IPS-18c (cell line): ENCODE results near the gene GOLGA6C.
"Not testable (repeated sequence)": the region's sequence is repeated elsewhere in the genome, so short reads cannot be mapped to it uniquely, and the experiment has no call there.

Experiments
- H3K4me3 ChIP-seq: 2 replicates; pipeline ENCODE4 v1.7.0; 2013; ENCODE audit warnings: low read depth, mild to moderate bottlenecking, low read length, moderate library complexity; ENCODE audit not compliant: insufficient read depth
- H3K9me3 ChIP-seq: one replicate; pipeline ENCODE4 v1.6.1; 2013; ENCODE audit warnings: mild to moderate bottlenecking, low read length, moderate library complexity; ENCODE audit not compliant: control insufficient read depth, insufficient read depth

The GOLGA6C gene

DNA sequence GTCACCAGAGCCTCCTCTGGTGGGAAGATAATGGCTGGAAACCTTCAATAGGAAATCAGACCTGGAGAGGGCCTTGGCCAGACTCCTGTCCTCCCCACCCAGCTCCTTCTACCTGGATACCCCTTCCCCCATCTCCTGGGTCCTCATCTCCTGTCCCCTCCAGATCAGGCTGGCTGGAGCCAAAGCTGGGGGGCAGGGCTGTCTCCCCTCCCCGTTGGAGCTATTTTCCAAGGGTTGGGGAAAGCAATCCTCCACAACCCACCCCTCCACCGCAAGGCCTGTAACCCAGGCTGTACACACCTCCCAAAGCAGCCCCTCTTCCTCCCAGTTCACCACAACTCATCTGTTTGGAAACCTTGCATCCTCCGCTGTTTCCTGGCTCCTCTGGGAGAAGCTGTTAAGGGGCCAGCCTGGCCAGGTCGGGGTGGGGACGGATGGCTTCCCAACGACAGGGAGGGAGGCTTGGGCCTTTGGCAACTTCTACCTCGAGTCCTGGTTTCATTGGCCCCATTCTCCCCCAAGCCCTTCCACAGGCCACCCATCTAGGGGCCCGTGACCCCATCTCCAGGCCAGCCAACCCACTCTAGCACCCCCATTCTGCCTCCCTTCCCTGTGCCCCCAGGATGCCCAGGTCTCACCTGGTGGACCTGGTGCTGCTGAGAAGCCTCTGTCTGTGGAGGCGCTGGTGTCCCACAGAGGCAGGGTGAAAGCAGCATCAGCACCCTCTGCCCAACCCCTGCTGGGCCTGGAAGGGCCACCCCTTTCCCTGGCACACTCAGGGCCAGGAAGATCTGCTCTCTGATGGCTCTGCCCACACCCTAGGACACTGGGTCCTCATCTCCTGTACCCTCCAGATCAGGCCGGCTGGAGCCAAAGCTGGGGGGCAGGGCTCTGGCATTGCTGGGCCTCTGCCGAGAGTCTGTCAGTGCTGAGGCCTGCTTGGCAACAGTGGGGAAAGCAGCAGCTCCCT, 22.1 kb upstream of the GOLGA6C start:
- no peak overlapping the region for H3K4me3 ChIP-seq
- peaks cover 2% of the 10 kb centered on the region for H3K9me3 ChIP-seq

DNA sequence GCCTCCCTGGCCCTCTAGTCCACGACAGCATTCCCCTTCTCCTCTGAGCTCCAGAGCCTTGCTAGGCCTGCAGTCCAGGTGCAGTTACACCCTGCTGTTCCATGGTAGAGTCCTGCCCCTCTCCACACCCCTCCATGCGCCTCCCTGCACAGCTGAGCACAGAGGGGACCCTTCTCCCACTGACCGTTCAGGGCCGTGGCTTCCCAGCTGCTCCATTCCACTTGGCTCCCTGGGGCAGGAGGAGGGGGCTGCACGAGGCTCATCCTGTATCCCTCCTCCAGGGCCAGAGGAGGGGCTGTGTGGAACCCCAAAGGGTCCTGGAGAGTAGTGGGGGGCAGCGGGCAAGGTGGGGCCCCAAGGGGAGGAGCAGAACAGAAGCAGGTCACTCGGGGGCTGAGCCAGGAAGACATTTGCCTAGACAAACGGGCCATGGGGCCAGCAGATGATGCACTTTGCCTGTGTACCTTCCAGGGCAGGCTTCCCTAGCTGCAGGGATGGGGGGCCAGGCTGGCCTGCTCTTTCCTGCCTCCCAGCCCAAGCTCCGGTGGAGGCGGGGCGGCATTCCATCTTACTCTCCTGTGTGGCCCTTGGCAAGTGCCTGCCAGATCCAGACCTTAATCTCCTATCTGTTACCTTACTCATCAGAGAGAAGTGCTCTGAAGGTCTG, 20.7 kb upstream of the GOLGA6C start:
- no peak overlapping the region; the same call in 1 of the 2 replicates for H3K4me3 ChIP-seq

DNA sequence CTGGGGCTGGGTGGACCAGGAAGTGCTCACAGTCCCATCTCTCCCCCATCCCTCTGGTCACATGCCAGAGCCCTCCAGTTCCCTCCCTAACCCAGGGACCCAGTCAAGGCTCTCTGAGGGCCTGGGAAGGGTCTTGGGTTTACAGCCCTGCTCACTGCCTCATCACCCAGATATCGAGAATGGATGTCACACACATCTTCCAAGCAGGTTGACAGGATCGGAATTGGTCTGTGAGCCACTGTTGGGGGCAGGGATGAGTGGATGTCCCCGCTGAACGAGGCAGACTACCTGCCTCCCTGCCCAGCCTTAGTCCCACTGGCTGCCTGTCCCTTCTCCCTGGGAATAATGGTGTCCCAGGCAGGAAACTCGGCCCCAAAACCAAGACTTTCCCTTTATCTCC, 20.0 kb upstream of the GOLGA6C start:
- Histone ChIP-seq H3K9me3 (peaks cover 2% of the 10 kb centered on the region), H3K4me3 (no peak overlapping the region)

More for the DNA sequence above, 20.7 kb upstream of the GOLGA6C start:
- H3K9me3 ChIP-seq = peaks cover 2% of the 10 kb centered on the region

DNA sequence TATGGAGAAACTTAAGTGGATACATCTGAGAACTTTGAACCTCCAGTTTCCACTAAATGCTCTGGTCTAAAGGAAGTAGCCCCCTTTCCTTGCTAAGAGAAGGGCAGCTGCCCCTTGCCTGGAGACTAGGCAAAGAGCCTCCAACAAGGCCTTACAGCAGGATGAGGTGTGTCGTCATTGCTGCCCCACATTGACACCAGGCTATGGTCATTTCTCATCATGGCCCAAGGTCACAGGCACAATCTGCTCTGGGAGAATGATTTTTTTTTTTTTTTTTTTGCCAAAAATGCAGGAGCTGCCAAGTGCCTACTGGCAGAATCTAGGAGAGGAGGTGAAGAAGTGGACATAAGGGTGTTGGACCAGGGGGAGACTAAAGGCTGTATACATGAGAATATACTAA, 12.4 kb upstream of the GOLGA6C start:
- not testable (repeated sequence) for H3K4me3 ChIP-seq, H3K9me3 ChIP-seq

DNA sequence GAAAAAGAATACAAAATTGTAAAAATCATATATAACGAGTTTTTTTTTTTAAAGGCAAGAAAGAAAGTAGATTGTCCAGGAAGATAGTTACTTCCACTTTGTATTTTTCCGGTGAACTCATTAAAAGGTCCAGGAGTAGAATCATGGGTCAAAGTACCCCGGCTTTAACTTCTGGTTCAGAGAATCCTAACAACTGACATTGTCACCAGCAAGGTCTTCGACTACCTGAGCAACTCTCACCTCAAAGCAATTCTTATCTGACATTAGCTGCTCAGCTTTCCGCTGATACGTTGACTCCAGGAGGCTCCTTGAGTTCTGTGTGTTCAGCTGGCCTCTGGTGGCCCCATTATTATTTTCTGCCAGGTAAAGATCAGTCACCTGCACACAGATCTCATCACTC, 9.1 kb upstream of the GOLGA6C start:
- not testable (repeated sequence) for H3K9me3 ChIP-seq, H3K4me3 ChIP-seq

DNA sequence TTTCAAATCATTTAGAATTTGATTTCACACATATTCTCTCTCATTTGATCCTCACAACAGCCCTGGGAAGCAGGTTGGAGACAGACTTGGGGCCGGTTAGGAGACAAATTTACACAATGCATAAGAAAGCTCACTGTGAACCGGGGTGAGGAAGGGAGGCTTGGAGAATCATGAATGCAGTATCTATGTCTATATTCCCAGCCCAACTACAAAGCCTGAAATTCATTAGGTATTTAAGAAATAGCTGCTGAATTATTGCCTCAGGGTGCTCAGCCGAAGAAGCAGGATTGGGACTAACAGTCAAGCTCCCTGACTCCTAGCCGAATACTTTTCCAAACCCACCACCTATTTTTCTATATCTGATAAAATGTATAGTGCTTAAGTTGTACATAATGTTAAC, 8.4 kb upstream of the GOLGA6C start:
- no peaks in the 10 kb centered on the region for H3K9me3 ChIP-seq
- no peak overlapping the region for H3K4me3 ChIP-seq

DNA sequence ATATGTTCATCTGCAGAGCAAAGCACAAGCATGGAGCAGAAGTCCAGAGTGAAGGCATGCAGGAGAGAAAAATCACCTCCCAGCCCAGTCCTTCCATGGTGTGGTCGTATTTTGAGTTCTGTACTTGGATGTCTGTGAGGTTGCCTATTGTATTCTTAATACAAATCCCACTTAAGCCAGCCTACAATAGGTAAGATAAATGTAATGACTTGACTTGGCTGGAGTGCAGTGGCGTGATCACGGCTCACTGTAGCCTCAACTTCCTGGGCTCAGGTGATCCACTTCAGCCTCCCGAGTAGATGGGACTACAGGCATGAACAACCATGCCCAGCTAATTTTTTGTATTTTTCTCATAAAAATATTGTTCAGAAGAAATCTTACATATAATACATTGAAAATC, 6.8 kb upstream of the GOLGA6C start:
- H3K9me3 ChIP-seq, H3K4me3 ChIP-seq: not testable (repeated sequence)

DNA sequence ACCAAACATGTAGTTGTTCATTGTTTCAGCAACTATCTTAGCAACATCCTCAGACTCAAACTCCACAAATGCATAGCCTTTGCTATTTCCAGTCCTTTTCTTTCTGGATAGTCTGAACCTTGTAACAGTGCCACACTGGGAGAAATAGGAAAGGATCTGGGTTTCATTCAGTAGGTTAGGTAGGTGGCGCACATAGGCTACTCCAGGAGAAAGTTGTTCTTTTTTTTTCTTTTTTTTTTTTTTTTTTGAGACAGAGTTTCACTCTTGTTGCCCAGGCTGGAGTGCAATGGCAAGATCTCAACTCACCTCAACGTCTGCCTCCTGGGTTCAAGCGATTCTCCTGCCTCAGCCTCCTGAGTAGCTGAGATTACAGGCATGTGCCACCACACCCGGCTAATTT, 5.8 kb upstream of the GOLGA6C start:
- not testable (repeated sequence) for H3K9me3 ChIP-seq, H3K4me3 ChIP-seq

DNA sequence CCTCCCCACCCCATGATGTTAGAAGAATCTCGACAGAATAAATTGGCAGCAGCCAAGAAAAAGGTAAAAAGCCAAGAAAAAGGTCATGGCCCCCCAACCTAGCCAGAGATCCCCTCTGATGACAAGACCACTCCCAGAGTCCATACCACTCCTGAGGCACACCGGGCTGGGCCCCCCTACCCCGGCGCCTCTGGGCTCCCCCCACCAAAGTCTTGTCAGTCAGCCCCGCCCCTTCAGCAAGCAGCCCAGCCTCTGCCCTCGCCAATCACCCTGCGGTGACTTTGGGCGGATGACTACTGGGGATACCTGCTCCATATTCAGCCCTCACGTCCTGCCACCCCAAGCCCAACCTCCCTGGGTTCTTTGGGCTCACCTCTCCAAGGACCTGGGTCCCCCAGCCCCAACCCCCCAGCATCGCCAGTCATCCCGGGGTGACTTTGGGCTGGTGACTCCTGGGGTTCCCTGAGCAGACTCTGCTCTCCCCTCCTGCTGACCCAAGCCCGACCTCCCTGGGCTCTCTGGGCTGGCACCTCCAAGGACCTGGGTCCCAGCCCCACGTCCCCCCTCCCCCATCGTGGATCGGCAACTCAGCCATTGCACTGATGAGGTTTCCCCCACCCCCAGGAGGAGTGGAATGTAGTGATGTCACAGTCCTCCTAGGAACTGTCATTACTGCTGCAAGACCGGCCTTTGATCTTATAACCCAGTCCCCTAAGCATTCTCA, 648 bp downstream of the GOLGA6C start:
- not testable (repeated sequence) for H3K4me3 ChIP-seq, H3K9me3 ChIP-seq

DNA sequence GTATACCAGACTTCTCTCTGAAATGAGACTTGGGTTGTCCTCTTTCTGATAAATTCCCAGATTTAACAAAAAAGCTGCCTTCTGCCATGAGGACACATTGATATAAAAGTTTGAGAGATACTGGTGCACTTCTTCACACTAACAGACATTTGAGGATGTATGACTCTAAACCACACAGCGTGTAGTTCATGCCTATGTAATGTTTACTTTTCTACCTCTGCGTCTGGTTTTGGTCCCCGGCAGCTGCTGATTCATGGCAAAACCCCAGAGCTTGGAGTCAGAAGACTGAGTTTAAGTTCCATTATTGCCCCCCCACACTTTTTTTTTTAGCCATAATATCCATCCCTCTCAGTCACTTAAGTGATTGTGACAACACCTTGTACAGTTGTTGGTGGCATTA, 1.7 kb downstream of the GOLGA6C start:
- not testable (repeated sequence) for H3K9me3 ChIP-seq, H3K4me3 ChIP-seq

DNA sequence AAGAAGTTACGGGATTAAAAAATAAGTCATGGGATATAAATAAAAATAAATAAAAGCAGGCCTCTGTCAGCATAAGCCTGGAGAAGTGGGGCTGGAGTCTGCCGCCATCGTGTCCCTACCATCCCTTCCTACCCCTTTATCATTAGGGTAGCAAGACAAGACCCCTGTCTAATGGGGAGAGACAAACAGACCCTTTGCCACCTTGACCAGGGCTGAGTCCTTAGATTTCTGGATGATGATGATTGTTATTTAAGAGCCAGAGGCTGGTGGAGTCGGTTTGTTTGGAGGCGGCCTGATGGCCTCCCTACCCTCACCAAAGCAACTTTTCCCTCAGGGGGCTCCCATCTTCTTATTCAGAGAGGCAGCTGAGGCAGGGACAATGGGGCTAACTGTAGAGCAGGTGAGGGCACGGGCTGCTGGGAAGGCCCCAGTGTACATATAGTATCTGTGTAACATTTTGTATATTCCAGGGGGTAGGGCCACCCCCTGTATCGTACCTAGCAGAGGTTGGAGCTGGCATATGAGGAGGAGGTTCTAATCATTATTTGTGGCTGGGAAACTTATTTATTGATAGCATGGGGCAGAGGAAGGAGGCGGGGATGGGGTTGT, 15.7 kb downstream of the GOLGA6C start:
- not testable (repeated sequence) for H3K9me3 ChIP-seq, H3K4me3 ChIP-seq

DNA sequence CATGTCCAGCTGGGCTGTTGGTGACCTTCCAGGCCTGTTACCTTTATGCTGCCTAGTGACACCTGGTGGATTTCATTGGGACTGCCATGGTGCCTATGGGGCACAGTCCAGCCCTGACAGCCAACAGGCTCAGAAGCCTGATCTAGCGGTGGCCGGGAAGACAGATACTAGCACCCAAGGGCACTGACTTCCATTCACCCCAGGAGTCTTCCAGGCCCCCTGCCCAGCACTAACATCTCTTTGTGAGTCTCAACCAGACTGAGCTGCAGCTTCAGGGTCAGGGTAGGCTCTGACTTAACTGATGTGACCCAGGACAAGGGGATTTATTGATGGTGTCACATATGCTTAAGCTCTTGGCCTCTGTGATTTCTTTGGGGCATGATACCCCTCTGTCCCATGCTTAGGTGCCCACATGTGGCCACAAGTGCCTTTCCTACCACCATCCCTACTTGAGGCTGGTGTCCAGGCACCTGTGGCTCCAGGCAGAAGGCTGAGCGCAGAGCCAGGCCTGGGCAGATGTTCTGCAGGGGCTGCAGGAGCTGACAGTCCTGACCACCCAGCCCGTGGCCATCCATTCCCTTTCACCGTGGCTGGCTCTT, 16.5 kb downstream of the GOLGA6C start:
- not testable (repeated sequence) for H3K4me3 ChIP-seq, H3K9me3 ChIP-seq

DNA sequence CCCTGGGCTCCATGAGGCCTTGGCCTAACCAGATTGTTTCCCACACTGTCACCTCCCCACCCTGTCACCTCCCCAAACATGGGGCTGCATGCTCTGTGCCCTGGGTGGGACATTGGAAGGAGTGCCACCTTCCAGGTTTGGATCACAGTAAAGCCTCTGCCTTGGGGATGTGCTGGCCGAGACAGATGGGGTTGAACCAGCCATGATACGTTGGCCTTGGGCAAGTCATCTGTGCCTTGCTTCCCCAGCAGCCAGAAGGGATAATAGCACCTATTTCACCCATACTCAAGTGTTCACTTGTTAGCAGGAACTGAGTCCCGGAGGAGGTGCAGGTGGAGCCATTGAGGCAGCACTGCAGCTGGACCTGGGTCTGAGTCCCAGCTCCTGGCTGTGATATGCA, 17.5 kb downstream of the GOLGA6C start:
- H3K9me3 ChIP-seq, H3K4me3 ChIP-seq: not testable (repeated sequence)

DNA sequence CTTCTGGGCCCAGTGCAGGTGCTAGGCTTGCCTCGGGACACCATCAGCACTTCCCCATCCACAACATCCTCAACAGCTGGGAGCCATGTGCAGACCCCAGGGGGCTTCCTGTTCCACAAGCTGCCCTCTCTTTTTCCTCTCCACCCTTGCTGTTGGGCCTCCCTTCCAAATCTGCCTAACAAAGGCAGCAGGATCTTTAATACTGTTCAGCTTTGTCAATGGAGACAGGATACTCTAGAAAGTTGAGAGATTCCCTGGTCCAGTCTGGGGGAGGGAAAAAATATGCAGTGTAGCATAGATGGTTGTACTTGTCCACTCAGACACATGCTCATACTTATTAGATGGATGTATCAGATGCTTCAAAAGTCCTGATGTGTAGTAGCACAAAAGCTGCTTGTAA, 20.4 kb downstream of the GOLGA6C start:
- H3K9me3 ChIP-seq, H3K4me3 ChIP-seq: not testable (repeated sequence)

DNA sequence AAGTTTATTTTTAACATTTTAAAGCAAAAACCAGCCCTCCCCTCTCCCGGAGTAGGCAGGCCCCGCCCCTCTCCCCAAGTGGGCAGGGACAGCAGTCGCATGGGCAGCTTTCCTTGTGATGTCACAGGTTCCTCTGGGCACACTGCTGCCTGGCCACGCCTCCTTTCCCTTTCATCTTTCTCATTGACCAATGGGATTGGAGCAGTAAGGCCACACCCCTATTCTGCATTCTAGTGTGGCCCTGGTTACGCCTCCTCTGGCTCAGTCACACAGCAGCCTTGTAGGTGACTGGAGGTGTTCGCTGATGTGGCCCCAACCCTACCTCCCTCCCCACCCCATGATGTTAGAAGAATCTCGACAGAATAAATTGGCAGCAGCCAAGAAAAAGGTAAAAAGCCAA, 24.4 kb downstream of the GOLGA6C start, which contains the start of gene GOLGA6D:
Gene GOLGA6D, plus strand, starts transcription at position 264 of the 400 bp plus-strand sequence. Its CDS starts 41 bp downstream, at position 305.
- H3K4me3 ChIP-seq = not testable (repeated sequence)

DNA sequence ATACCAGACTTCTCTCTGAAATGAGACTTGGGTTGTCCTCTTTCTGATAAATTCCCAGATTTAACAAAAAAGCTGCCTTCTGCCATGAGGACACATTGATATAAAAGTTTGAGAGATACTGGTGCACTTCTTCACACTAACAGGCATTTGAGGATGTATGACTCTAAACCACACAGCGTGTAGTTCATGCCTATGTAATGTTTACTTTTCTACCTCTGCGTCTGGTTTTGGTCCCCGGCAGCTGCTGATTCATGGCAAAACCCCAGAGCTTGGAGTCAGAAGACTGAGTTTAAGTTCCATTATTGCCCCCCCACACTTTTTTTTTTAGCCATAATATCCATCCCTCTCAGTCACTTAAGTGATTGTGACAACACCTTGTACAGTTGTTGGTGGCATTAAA, 26.0 kb downstream of the GOLGA6C start:
- not testable (repeated sequence) for H3K9me3 ChIP-seq, H3K4me3 ChIP-seq

More for the DNA sequence above, 24.4 kb downstream of the GOLGA6C start, which contains the start of gene GOLGA6D:
- not testable (repeated sequence) for H3K9me3 ChIP-seq

DNA sequence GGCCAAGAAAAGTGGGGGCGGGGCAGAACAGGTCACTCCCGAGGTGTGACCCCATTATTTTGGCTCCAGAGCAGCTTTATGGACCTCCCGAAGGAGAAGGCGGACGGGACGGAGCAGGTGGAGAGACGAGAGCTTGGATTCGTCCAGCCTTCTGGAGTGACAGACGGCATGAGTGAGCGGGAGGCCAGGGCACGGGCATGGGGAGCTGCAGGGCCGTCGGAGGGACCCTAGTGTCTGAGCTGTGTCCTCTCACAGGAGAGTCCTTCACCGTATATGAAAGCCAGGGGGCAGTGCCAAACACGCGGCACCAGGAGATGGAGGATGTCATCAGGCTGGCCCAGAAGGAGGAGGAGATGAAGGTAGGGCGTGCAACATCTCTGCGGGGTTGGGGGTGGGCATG, 35.5 kb downstream of the GOLGA6C start:
- H3K4me3 ChIP-seq, H3K9me3 ChIP-seq: not testable (repeated sequence)
